GM12801 (cell line): ENCODE data around the gene SEPTIN11.

Source experiments
- TF ChIP-seq, protein P1 (sequence below): IDR thresholded peaks from one replicate; pipeline ENCODE4 v1.5.1; 2011; ENCODE audit warnings: control low read depth; ENCODE audit not compliant: insufficient read length; ENCODE audit errors: extremely low read depth

Gene SEPTIN11

DNA sequence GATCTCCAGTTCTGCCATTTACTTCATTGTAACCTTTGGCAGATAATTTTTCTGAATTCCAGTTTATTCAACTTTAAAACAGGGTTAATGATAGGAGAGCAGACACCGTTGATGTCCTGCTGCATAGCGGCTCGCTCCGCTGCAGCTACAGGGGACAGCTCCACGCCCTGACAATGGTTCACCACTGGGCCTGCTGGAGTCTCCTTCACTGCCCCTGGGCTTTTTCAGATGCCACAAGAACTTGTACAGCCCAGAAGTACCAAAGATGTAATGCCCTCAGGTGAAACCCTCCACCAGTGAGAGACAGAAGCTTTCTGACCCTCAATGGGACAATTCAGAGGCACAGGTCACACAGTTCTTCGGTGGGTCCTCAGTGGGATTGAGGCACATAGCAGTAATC is 22.7 kb upstream of the SEPTIN11 start:
- TF ChIP-seq, protein P1, sequence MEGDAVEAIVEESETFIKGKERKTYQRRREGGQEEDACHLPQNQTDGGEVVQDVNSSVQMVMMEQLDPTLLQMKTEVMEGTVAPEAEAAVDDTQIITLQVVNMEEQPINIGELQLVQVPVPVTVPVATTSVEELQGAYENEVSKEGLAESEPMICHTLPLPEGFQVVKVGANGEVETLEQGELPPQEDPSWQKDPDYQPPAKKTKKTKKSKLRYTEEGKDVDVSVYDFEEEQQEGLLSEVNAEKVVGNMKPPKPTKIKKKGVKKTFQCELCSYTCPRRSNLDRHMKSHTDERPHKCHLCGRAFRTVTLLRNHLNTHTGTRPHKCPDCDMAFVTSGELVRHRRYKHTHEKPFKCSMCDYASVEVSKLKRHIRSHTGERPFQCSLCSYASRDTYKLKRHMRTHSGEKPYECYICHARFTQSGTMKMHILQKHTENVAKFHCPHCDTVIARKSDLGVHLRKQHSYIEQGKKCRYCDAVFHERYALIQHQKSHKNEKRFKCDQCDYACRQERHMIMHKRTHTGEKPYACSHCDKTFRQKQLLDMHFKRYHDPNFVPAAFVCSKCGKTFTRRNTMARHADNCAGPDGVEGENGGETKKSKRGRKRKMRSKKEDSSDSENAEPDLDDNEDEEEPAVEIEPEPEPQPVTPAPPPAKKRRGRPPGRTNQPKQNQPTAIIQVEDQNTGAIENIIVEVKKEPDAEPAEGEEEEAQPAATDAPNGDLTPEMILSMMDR = no peak

DNA sequence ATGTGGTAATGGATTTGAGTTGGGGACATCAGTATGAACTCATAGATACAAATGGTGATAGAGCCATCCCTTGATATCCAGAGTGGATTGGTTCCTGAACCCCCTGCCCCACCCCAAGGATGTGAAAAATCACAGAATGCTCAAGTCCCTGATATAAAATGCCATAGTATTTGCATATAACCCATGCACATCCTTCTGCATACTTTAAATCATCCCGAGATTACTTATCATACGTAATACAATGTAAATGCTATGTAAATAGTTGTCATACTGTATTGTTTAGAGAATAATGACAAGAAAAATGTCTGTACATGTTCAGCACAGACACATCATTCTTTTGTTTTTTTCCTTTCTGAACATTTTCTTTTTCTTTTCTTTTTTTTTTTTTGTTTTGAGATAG is 18.9 kb upstream of the SEPTIN11 start:
- TF ChIP-seq, protein P1 = no peak

DNA sequence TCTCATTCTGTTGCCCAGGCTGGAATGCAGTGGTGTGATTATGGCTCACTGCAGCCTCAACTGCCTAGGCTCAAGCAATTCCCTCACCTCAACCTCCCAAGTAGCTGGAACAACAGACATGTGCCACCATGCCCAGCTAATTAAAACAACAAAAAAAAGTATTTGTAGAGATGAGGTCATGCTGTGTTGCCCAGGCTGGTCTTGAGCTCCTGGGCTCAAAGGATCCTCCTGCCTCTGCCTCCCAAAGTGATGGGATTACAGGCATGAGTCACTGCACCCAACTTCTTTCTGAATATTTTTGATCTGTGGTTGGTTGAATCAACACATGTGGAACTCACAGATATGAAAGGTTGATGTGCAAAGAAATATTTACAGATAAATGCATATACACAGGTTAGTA is 18.5 kb upstream of the SEPTIN11 start:
- TF ChIP-seq, protein P1 = no peak

DNA sequence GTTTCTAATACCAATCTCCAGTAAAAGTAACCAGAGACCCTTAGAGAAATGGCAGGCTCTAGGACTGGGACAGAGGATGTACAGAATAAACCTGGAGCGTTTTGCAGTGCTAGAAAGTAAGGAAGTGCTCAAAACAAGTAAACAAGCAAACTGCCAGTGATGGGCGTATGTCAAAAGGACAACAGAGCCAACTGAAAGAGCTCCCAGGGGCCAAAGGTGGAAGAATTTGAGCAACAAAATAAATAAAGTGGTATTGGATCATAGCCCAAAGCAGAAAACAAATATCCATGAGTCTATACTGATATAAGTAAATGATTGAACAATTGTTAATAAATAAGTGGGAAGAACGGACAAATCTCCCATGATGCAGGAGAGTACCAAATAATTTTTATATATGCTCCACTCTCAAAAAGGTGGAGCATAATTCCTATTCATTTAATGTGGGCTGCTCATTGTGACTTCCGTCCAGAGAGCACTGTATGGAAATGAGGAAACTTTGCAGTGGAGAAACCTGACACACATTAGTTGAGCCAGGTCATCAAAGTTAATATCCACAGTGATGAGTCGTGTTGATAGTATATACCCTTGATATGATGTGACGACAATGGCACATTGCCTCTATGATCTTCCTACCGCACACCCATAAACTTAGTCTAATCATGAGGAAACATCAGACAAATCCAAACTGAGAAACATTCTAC is 17.8 kb upstream of the SEPTIN11 start:
- TF ChIP-seq, protein P1 = no peak

- TF ChIP-seq, protein P1 = no peak
Measured at GRCh38 chr4:76939184-76939583, 10.4 kb upstream of the SEPTIN11 start.

- TF ChIP-seq, protein P1 = no peak
Measured at GRCh38 chr4:76943129-76943620, 6.4 kb upstream of the SEPTIN11 start.

DNA sequence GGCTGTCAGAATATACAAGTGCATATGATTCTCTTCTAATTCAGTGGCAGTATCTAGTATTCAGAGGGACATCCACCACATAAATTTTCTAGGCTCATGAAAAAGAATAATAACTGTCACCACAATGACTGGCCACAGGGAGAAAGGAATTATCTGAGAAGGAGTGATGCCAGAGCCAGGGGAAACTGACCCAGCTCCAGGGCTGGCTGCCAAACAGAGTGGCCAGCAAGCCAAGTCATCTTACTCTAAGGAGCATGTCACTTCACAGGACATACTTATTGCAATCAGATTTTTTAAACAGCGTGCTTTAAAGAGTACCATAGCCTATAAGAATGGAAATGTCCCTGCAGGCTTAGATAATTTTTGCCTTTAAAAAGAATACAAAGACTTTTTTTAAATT is 5.8 kb upstream of the SEPTIN11 start:
- TF ChIP-seq, protein P1 = no peak
